ENCODE results near the gene VPS35L. TPM values are rescaled to one million over a fixed set of nuclear protein-coding genes. Genes with fewer than 3 reads are reported as not detected.

VPS35L gene
- total RNA-seq, 1 experiment from 2014 or later: 55.5 TPM

GRCh38 chr16:19700319-19700781 lies 144.8 kb downstream of the VPS35L start:
- DNase-seq (ENCODE audit: unreplicated experiment): peak; percentile 60
- peak overlapping the region; percentile 39 for H3K27ac Mint-ChIP-seq (ENCODE audit: low read depth, unreplicated experiment)
- POLR2A ChIA-PET: no interaction called here

GRCh38 chr16:19701091-19701490 lies 145.6 kb downstream of the VPS35L start:
- CTCF ChIA-PET: interaction anchor here (0.6 to 1.2 kb wide), 3 partner anchors 17 to 159 kb away, joined by 3 to 4 read pairs (median 3); partner anchors contain the start of genes IQCK and KNOP1
- Mint-ChIP-seq H3K27me3 (ENCODE audit: insufficient read depth, unreplicated experiment) (no peaks in the 10 kb centered on the region), H3K4me1 (ENCODE audit: insufficient read depth, unreplicated experiment) (peaks cover 30% of the 10 kb centered on the region), H3K36me3 (ENCODE audit: insufficient read depth, unreplicated experiment) (peaks cover 77% of the 10 kb centered on the region), H3K4me3 (ENCODE audit: unreplicated experiment) (no peak overlapping the region), H3K9me3 (ENCODE audit: unreplicated experiment) (no peaks in the 10 kb centered on the region), H3K27ac (ENCODE audit: low read depth, unreplicated experiment) (no peak overlapping the region)
- POLR2A ChIA-PET: no interaction called here
- BruUV-seq (replicated peaks): no TSS peak
- intact Hi-C loops (cut with micrococcal nuclease): no loop called here
- no peak for TF ChIP-seq CTCF (IDR thresholded peaks at IDR 0.05; ENCODE audit: unreplicated experiment)
- no peak for DNase-seq (ENCODE audit: unreplicated experiment)

More at GRCh38 chr16:19700319-19700781, 144.8 kb downstream of the VPS35L start:
- Mint-ChIP-seq H3K9me3 (ENCODE audit: unreplicated experiment) (no peaks in the 10 kb centered on the region), H3K4me1 (ENCODE audit: insufficient read depth, unreplicated experiment) (peaks cover 30% of the 10 kb centered on the region), H3K4me3 (ENCODE audit: unreplicated experiment) (no peak overlapping the region), H3K36me3 (ENCODE audit: insufficient read depth, unreplicated experiment) (peaks cover 70% of the 10 kb centered on the region), H3K27me3 (ENCODE audit: insufficient read depth, unreplicated experiment) (no peaks in the 10 kb centered on the region)
- CTCF ChIA-PET: interaction anchor here (0.6 to 1.2 kb wide), 4 partner anchors 18 to 614 kb away, joined by 3 to 4 read pairs (median 3); partner anchors contain the start of genes IQCK and KNOP1
- intact Hi-C loops (cut with micrococcal nuclease): no loop called here
- TF ChIP-seq CTCF (IDR thresholded peaks at IDR 0.05; ENCODE audit: unreplicated experiment): no peak
- no TSS peak for BruUV-seq (replicated peaks)

- BruUV-seq (replicated peaks): no TSS peak
- H3K4me3 Mint-ChIP-seq (ENCODE audit: unreplicated experiment): no peak overlapping the region
- TF ChIP-seq CTCF (IDR thresholded peaks at IDR 0.05; ENCODE audit: unreplicated experiment): no peak
- H3K36me3 Mint-ChIP-seq (ENCODE audit: insufficient read depth, unreplicated experiment): peaks cover 78% of the 10 kb centered on the region
- intact Hi-C loops (cut with micrococcal nuclease): no loop called here
- no peak overlapping the region for H3K27ac Mint-ChIP-seq (ENCODE audit: low read depth, unreplicated experiment)
- H3K4me1 Mint-ChIP-seq (ENCODE audit: insufficient read depth, unreplicated experiment): peaks cover 19% of the 10 kb centered on the region
- DNase-seq (ENCODE audit: unreplicated experiment): no peak
- POLR2A ChIA-PET: no interaction called here
- H3K9me3 Mint-ChIP-seq (ENCODE audit: unreplicated experiment): no peaks in the 10 kb centered on the region
- no peaks in the 10 kb centered on the region for H3K27me3 Mint-ChIP-seq (ENCODE audit: insufficient read depth, unreplicated experiment)
- CTCF ChIA-PET: interaction anchor here (0.6 to 1.3 kb wide), 5 partner anchors 10 to 185 kb away, joined by 3 to 5 read pairs (median 4); no protein-coding TSS in a partner anchor
These were observed 147.8 kb downstream of the VPS35L start for GRCh38 chr16:19703172-19703889.

GRCh38 chr16:19704321-19705145 lies 149.0 kb downstream of the VPS35L start:
- DNase-seq (ENCODE audit: unreplicated experiment): peak; percentile 31
- Mint-ChIP-seq H3K4me3 (ENCODE audit: unreplicated experiment) (no peak overlapping the region), H3K4me1 (ENCODE audit: insufficient read depth, unreplicated experiment) (peaks cover 14% of the 10 kb centered on the region), H3K27me3 (ENCODE audit: insufficient read depth, unreplicated experiment) (no peaks in the 10 kb centered on the region), H3K27ac (ENCODE audit: low read depth, unreplicated experiment) (peak overlapping the region; percentile 75), H3K36me3 (ENCODE audit: insufficient read depth, unreplicated experiment) (peaks cover 74% of the 10 kb centered on the region), H3K9me3 (ENCODE audit: unreplicated experiment) (no peaks in the 10 kb centered on the region)
- no TSS peak for BruUV-seq (replicated peaks)
- ChIA-PET POLR2A (interaction anchor here (0.6 to 2.2 kb wide), 4 partner anchors 8 to 33 kb away, joined by 3 to 8 read pairs (median 3); partner anchors contain the start of genes IQCK and KNOP1), CTCF (interaction anchor here (1.0 to 1.3 kb wide), 3 partner anchors 103 to 182 kb away, joined by 3 to 4 read pairs (median 3); no protein-coding TSS in a partner anchor)
- intact Hi-C loops (cut with micrococcal nuclease): no loop called here
- no peak for TF ChIP-seq CTCF (IDR thresholded peaks at IDR 0.05; ENCODE audit: unreplicated experiment)
